Measurements from ENCODE around the gene BNIPL.

GRCh38 chr1:151035167-151035566, 1.2 kb upstream of the BNIPL start:
- TF ChIP-seq CTCF (IDR thresholded peaks at IDR 0.05) (no peak), POLR2A (IDR thresholded peaks at IDR 0.05) (no peak)

Data from adrenal gland (tissue), 5 donors.